Measurements from ENCODE around the gene TMEM119.

The TMEM119 gene

DNA sequence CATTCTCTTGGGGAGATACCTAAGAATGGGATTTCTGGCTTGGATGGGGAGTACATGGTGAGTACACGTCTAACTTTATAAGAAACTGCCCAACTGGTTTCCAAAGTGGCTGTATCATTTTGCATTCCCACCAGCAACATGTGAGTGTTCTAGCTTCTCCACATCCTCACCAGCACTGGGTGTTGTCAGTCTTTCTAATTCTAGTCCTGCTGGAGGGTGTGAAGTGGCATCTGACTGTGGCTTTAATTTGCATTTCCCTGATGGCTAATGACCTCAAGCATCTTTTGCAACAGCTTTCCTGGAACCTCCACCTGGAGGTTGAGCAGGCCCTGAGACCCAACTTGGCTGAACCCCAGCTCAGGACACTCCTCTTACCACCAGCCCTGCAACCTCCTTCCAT, 18.0 kb upstream of the TMEM119 start:
- DNase-seq = no peak

DNA sequence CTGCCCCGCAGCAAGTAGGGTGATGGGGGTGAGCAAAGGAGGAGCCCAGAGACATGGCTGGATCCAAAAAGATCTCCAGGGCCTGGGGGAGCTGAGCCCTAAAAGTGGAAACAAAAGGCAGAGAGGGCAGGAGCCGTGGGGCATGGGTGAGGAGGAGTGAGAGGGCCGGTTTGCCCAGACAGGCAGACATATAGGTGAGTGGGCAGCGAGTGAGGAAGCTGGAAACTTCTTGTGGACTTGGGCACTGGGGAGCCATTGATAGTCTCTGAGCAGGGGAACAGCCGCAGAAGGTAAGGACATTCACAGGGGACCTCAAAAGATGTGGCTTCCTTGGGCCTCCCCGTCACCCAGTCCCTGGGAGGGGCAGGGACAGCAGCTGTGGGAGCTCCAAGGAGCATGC, 16.8 kb upstream of the TMEM119 start:
- DNase-seq = no peak

DNA sequence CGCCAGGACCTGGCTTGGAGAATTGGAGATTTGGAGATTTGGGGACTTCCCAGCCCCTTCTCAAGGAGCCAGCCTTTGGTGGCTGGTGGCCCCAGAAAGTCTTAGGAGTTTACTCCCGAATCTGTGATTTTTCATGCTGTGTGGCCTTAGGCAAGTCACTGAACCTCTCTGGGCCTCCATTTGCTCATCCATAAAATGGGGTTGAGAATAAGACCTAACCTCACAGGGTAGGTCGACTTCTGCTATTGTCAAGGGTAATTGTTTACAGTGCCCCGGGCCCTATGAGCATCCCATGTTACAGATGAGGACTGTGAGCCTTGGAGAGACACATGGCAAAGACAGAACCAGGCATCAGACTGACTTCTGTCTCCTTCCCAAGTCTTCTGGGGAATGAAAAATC, 16.2 kb upstream of the TMEM119 start:
- no peak for DNase-seq

DNA sequence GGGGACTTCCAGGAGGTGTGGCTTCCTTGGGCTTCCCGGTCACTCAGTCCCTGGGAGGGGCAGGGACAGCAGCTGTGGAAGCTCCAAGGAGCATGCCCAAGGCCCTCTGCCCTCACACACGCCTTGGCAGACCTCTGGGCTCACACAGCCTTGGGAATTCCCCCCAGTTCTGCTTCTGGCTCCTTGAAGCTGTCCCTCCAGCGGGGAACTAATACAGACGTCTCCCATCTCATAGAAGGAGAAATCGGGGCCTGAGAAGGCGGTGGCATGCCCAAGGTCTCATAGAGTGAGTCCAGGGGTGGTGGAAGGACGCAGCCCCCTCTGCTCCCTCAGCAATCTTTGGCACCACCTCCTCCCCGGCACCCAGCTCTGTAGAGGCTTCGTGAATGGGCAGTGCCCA, 15.7 kb upstream of the TMEM119 start:
- no peak for DNase-seq

DNA sequence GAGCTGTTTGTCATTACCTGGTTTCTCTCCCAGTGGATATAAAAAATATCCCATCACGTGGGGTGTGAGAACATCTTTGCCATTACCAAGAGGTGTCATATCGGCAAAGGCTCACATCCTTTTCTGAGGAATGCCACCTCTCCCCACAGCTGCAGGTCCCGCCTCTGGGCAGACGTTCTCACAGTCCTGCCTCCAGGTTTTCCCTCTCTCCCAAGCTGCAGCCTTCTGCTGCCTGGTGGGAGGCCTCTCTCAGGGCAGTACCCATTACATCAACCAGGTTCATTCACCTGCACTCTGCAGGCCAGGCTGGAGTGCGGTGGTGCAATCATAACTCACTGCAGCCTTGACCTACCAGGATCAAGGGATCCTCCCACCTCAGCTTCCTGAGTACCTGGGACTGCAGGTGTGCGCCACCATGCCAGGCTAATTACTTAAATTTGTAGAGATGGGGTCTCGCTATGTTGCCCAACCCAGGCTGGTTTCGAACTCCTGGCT, 15.0 kb upstream of the TMEM119 start:
- no peak for DNase-seq

DNA sequence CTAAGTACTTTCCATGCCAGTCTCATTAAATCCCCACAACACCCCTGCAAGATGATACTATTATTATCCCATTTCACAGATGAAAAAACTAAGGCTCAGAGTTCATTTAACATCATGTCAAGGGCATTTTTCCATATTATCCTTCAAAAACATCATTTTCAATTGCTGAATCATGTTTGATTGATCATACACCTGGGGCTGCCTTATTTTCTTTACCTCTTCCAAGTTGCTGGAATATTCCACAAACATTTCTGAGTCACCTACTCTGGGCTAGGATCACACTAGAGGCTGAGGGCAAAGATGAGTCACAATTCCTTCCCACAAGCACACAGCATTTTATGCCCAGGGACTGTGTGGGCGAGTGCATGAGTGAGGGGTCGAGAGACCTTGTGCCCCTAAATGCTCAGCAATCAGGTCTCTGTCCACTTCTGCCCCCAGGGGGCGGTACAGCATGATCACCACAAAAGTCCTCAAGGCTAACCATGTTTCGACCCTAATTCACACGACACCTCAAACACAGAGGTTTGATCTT, 14.1 kb upstream of the TMEM119 start:
- peak; percentile 50 for DNase-seq

DNA sequence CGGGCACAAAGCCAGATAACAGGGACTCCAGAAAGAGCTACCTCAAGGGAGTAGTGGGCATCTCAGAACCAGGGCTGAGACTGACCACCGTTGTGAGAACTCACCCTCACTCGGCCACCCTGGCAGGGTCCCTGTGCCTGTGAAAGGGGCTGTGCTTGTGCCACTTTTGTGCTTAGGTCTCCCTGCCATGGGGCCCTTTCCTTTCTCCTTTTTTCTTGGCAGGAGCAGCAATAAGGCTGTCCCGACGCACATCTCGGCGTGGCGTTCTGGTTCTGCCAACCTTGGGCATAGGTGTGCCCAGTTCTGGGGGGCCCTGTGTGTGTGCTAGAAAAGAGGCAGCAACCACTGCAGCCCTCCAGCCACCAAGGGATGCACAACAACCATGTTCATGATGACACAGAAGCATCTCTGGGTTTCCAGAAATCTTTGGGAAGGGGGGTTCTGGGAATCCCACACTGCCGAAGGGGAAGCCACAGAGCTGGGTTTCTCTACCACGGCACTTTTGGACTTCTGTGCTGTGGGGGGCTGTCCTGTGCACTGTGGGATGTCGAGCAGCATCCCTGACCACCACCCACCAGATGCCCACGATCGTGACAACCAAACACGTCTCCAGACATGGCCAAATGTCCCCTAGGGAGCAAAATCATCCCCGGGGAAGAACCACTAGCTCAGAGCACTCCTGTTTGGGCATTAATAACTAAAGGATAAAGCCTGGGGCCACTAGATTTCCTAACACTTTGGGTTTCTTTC, 13.1 kb upstream of the TMEM119 start:
- DNase-seq = no peak

DNA sequence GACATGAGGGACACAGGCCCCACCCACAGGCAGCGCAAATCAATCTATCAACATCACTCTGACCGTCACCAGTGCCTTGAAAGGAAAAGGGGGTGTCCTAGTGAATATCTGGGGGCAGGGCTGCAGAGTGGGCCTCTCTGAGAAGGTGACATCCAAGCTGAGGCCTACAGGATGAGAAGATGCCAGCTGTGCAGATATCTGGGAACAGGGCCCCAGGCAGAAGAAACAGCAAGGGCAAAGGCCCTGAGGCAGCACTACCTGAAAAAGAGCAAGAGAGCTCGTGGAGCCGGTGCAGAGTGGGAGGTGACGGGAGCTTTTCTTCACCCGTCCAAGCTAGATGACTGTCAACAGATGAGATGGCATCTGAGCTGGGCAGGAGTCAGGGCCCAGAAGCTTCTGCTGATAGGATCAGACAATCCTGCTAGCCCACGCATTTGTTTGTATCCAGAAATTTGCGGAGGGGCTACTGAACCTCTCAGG, 12.5 kb upstream of the TMEM119 start:
- DNase-seq = no peak

DNA sequence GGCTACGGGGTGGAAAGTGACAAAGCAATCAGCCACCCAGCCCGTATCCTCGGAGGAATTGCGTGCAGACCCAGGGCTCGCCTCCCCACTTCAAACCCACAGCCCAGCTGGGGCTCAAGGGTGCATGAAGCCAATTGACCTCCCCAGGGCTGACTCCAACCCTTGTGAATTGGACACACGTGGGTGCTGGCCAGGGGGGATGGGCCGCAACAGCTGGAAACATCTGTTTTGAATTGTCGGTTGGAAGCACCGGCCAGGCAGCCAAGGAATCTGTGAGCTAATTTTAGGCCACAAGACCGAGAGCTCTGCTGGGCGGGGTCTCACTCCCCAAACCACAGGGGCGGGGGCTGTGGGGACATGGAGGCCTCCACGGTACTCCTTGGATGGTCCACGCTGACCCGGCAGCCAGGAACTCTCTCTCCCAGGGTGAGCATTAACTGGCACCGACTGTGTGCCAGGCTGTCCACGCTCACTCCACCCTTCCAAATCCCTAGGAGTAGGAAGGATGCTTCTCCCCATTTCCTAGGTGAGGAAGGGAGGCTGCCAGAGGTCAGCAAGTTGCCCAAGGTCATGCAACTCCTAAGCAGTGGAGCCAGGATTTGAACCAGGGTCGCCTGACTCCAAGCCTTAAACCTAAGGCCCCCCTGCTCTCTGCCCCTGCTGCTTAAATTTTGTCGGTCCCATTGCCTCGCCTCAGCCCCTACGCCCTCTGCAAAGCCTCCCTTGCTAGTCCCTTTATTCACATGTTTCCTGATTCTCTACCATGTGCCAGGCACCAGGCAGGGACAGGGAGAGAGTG, 11.9 kb upstream of the TMEM119 start:
- DNase-seq = no peak

DNA sequence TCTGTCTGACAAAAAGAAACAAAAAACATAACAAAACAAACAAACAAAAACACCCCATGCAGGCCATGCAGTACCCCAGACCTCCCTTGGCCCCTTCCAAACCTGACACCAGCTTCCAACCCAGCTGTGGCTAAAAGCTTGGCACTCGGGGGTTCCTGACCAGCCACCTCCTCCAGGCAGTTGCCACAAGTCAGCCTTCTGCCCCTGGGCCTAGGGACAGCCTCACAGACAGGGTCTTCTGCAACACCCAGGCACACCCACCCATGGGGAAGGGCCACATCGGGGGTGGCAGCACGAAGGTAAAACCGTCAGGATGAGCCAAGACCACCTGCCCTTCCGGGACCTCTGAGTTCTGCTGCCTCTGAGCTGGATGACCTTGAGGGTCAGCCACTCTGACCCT, 10.7 kb upstream of the TMEM119 start:
- DNase-seq = no peak

DNA sequence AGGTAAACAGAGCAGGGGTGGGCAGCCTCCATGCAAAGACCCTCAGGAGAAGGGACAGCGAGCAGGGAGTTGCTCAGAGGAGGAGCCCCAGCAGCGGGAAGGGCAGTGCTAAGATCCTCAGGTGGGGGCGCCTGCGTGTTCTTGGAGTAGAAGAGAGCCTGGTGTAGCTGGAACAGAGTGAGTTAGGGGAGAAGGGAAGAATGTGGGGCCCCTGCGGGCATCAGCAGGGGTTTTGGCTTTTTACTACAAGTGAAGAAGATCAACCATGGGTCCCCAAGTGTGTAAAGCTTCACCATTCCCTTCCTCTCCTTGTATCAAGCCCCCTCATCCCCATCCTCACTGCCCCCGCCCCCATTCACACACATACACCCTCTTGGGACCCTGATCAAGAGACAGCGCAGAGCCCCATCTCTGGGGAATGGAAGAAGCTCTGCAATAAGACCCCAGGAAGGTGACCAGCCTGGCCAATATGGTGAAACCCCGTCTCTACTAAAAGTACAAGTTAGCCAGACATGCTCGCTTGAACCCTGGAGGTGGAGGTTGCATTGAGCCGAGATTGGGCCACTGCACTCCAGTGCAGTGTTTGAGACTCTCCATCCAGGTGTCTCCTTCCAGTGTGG, 10.2 kb upstream of the TMEM119 start:
- DNase-seq = no peak

DNA sequence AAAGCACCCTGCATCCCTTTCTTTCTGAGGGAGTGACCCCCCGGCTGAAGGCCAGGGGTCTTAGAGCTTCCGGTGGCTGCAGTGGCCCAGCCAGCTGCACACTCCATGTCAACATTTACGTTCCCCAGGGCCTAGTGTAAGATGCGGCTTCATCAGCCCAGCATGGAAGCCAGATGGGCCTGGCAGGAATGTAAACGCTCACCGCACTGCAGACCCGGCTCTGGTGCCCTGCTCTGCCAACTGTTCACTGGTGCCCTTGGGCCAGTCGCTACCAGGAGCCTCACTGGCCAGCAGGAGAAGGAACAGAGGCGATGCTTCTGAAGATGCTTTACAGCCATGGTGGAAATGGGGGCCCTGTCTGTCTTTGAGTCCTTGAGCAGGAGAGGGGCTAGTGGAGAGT, 8.6 kb upstream of the TMEM119 start:
- DNase-seq = no peak

DNA sequence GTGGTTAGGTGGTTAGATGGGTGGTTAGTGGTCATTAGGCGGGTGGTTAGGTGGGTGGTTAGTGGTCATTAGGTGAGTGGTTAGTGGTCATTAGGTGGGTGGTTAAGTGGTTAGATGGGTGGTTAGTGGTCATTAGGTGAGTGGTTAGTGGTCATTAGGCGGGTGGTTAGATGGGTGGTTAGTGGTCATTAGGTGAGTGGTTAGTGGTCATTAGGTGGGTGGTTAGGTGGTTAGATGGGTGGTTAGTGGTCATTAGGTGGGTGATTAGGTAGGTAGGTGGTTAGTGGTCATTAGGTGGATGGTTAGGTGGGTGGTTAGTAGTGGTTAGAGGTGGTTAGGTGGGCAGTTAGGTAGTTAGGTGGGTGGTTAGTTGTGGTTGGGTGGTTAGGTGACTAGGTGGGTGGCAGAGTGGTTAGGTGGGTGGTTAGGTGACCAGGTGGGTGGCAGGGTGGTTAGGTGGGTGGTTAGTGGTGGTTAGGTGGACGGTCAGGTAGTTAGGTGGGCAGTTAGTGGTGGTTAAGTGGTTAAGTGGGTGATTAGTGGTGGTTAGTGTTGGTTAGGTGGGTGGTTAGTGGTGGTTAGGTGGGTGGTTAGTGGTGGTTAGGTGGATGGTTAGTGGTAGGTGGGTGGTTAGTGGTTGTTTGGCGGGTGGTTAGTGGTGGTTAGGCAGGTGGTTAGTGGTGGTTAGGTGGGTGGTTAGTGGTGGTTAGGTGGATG, 8.0 kb upstream of the TMEM119 start:
- no peak for DNase-seq

DNA sequence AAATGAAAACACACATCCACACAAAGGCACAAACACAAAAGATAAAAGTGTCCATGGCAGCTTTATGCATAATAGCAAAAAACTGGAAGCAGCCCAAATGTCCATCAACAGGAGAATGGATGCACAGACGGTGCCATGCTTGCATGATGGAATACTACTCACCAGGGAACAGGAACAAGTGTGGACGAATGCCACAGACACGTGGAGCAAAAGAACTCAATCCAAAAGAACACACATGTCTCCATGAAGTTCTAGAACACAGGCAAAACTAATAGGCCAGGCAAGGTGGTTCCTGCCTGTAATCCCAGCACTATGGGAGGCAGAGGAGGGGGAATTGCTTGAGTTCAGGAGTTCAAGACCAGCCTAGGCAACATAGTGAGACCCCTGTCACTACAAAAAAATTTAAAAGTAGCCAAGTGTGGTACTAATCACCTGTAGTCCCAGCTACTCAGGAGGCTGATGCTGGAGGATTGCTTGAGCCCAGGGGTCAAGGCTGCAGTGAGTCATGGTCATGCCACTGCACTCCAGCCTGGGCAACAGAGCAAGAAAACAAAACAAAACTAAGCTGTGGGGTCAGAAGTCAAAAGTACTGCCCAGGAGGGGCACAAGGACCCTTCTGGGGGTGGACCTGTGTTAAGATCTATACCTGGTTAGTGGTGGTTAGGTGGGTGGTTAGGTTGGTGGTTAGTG, 7.3 kb upstream of the TMEM119 start:
- DNase-seq = no peak

DNA sequence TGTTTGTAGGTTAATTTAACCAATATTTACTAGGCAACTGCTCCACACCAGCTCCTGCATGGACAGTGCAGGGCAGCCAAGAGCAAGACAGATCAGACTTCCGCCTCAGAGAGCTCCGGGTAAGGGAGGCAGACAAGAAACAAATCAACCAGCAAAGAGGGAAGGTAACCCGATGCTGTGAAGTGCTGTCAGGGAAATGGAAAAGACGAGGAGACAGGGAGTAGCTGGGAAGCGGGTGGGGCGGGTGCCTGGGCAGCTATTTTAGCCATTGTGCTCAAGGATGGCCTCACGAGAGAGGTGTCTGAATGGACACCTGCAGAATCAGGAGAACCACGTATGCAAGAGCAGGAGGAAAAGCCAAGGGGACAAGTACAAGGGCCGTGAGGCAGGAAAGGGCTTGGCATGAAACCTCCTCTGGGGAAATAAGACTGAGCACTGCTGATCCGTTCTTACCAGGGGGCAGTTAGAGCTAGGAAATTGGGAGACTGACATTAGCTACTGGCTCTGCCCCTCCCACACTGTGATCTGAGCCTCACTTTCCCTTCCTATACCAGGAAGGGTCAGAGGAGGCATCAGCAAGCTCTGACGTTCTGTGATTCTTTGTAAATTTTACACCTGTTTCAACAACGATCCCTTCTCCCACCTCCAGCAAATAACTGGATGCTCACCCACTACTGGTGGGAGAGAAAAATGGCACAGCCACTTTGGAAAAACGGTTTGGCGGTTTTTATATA, 6.5 kb upstream of the TMEM119 start:
- no peak for DNase-seq

DNA sequence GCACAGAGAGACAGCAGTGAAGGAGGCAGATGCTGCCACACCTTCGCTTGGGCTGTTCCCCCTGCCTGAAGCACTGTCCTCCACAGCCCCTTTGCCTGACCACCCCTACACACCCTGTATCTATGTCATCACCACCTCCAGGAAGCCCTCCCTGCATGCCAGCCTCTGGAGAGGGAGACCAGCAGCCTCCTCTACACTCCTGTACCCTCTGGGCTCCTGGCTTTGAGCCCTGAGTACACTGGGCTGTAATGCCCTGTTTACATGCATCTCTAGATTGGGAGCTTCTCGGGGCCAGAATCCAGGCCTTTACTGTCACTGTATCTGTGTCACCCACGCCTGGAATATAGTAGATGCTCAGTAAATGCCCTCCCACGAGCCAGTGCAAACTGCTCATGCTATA, 5.9 kb upstream of the TMEM119 start:
- no peak for DNase-seq

DNA sequence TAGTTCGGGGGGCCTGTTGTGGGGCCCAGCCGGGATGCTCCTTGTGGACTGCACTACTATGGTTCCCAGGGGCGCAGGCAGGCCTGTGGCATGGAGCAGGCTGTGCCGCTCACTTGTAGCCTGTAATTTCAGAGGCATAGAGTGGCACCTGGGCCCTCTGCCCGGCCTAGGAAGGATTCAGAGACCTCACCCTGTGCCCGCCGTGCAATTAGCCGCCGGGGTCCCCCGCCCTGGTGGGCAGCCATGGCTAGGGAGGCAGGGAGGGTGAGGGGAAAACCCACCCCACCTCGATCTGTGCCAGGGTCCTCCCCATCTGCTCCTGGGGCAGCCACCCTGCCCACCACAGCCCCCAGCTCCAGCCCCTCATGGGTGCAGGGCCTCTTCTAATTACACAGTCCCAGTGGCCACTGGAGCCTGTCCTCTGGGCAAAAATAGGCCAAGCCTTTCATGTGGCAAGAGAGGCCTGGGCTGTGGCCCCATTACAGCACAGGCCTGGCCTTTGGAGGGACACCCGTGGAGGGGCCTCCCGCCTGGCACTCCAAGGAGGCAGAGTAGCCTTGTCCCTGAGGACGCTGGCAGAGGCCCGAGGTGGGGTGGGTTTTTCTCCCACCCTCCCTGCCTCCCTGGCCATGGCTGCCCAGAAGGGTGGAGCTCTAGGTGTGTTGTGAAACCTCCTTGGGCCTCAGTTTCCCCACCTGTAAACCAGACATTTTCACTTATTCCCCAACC, 5.3 kb upstream of the TMEM119 start:
- DNase-seq = no peak

DNA sequence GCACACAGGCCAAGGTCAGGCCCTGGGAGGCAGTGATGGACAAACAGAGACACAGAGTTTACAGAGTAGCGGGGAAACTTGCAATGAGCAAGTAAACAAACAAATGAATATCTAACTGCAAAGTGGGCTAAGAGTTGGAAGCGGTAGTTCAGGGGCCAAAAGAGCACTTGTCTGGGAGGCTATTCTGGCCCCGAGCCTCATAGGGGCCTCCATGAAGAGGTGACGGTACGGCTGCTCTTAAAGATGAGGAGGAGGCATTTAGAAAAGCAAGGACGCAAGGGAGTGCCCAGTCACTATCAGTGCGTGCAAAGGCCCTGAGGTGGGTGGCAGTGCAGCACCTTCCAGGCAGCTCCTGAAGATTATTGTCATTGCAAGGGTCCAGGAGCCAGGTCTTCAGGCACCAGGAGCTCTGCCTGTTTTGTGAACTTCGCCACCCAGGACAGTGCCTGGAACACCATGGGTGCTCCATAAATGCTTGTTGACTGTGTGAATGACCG, 4.4 kb upstream of the TMEM119 start:
- no peak for DNase-seq

DNA sequence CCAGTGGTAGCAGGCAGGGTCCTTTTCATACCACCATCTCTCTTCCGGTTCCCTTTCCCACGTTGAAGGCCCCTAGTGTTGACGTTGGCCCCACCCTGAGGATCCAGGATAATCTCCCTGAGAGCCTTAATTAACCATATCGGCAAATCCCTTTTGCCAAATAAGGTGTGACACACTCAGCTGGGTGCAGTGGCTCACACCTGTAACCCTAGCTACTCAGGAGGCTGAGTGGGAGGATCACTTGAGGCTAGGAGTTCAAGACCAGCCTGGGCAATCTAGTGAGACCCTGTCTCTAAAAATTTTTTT, 2.8 kb upstream of the TMEM119 start:
- no peak for DNase-seq

DNA sequence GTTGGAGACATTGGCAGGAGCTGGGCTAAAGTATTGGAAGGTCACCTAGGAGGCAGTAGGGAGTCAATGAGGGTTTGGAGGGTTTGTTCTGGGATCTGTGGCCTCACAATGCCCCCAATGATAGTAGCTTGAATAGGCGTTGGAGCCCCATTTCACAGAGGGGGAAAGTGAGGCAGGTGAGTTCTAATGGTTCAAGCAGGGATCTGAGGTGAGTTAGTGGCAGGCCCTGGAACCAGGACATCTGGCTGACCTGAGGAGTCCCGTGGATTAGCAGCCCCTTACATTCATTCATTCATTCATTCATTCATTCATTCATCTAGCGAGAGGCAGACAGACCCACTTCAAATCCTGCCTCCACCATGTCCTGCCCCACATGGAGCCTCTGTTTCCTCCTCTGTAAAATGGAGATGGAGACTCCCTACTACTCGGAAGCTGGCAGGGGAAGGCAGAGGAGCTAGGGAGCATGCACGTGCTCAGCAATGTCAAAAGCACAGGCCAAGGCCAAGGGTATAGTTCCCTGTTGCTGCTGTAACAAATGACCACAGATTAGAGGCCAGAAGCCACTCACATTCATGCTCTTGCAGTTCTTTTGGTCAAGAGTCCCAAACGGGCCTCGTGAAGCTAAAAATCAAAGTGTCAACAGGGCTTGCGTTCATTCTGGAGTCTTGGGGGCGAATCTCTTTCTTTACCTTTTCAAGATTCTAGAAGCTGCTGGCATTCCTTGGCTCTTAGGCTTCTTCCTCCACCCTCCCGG, 2.2 kb upstream of the TMEM119 start:
- DNase-seq = no peak
